HL-60 (cell line): ENCODE measurements around the gene PYROXD2.
A peak's percentile ranks its signal among the peaks of the same experiment; 100 is the strongest.

Source experiments
- DNase-seq, 2 experiments: peaks; one replicate each; pipeline ENCODE4 v3.0.0-alpha.2; 2010 to 2020; ENCODE audit warnings: low read depth in 1 of 2, low spot score in 1 of 2
- H3K27ac ChIP-seq: fragments of 250-450 bp; sonication (Bioruptor Pico); replicated peaks from 2 replicates; pipeline ENCODE4 v1.5.1; 2020; ENCODE audit warnings: mild to moderate bottlenecking, moderate library complexity
- H3K27me3 ChIP-seq: fragments of 250-450 bp; sonication (Bioruptor Pico); 2 replicates; pipeline ENCODE4 v1.5.1; 2021; ENCODE audit warnings: mild to moderate bottlenecking, moderate library complexity; ENCODE audit not compliant: insufficient read depth, poor library complexity, severe bottlenecking
- H3K4me3 ChIP-seq: replicated peaks from 2 replicates; pipeline ENCODE4 v1.5.1; 2011; ENCODE audit warnings: mild to moderate bottlenecking, control low read depth, low read length; ENCODE audit not compliant: insufficient read depth
- CTCF ChIP-seq: IDR thresholded peaks from one replicate; pipeline ENCODE4 v1.5.1; 2011; ENCODE audit warnings: low read length, control low read depth, inconsistent platforms; ENCODE audit not compliant: insufficient read depth
- GABPA ChIP-seq: IDR thresholded peaks from 2 replicates; pipeline ENCODE4 v1.6.1; 2012; ENCODE audit warnings: low read depth
- POLR2AphosphoS5 ChIP-seq: IDR thresholded peaks from 2 replicates; pipeline ENCODE4 v1.6.1; 2012; ENCODE audit warnings: low read depth
- REST ChIP-seq: IDR thresholded peaks from 2 replicates; pipeline ENCODE4 v1.6.1; 2012; ENCODE audit warnings: low read depth; ENCODE audit not compliant: insufficient replicate concordance
- SPI1 ChIP-seq: IDR thresholded peaks from 2 replicates; pipeline ENCODE4 v1.6.1; 2012; ENCODE audit warnings: low read depth, mild to moderate bottlenecking, borderline replicate concordance

PYROXD2 gene

GRCh38 chr10:98402478-98402877 lies 12.5 kb downstream of the PYROXD2 start:
- TF ChIP-seq POLR2AphosphoS5 (no peak), CTCF (no peak), GABPA (no peak), SPI1 (no peak), REST (no peak)
- H3K27me3 ChIP-seq, result no peaks in the 10 kb centered on the region
- DNase-seq, result no peak
- H3K4me3 ChIP-seq, result no peak overlapping the region
- no peak overlapping the region for H3K27ac ChIP-seq

GRCh38 chr10:98400482-98400881 lies 14.5 kb downstream of the PYROXD2 start:
- no peak overlapping the region for H3K4me3 ChIP-seq
- TF ChIP-seq REST (no peak), CTCF (no peak), GABPA (no peak), POLR2AphosphoS5 (no peak), SPI1 (no peak)
- no peak overlapping the region for H3K27ac ChIP-seq
- no peaks in the 10 kb centered on the region for H3K27me3 ChIP-seq
- peak in 1 of 2 experiments; percentile 26 for DNase-seq

GRCh38 chr10:98399784-98400183 lies 15.2 kb downstream of the PYROXD2 start:
- Histone ChIP-seq H3K4me3 (no peak overlapping the region), H3K27ac (no peak overlapping the region), H3K27me3 (no peaks in the 10 kb centered on the region)
- TF ChIP-seq POLR2AphosphoS5, result no peak
- TF ChIP-seq GABPA, result no peak
- TF ChIP-seq REST, result no peak
- TF ChIP-seq CTCF, result no peak
- no peak for TF ChIP-seq SPI1
- DNase-seq, result no peak
